NCI-H2107 treated with DMSO at 0.1 percent for 48 hours (cell line): Measurements from ENCODE around the gene SPAST.
"Not testable (repeated sequence)": the region's sequence is repeated elsewhere in the genome, so short reads cannot be mapped to it uniquely, and the experiment has no call there.

Experiments
- DNase-seq: peaks from one replicate; lab custom pipeline; 2025; ENCODE audit not compliant: unreplicated experiment; lab: John Stamatoyannopoulos, UW

SPAST gene, protein sequence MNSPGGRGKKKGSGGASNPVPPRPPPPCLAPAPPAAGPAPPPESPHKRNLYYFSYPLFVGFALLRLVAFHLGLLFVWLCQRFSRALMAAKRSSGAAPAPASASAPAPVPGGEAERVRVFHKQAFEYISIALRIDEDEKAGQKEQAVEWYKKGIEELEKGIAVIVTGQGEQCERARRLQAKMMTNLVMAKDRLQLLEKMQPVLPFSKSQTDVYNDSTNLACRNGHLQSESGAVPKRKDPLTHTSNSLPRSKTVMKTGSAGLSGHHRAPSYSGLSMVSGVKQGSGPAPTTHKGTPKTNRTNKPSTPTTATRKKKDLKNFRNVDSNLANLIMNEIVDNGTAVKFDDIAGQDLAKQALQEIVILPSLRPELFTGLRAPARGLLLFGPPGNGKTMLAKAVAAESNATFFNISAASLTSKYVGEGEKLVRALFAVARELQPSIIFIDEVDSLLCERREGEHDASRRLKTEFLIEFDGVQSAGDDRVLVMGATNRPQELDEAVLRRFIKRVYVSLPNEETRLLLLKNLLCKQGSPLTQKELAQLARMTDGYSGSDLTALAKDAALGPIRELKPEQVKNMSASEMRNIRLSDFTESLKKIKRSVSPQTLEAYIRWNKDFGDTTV

DNA sequence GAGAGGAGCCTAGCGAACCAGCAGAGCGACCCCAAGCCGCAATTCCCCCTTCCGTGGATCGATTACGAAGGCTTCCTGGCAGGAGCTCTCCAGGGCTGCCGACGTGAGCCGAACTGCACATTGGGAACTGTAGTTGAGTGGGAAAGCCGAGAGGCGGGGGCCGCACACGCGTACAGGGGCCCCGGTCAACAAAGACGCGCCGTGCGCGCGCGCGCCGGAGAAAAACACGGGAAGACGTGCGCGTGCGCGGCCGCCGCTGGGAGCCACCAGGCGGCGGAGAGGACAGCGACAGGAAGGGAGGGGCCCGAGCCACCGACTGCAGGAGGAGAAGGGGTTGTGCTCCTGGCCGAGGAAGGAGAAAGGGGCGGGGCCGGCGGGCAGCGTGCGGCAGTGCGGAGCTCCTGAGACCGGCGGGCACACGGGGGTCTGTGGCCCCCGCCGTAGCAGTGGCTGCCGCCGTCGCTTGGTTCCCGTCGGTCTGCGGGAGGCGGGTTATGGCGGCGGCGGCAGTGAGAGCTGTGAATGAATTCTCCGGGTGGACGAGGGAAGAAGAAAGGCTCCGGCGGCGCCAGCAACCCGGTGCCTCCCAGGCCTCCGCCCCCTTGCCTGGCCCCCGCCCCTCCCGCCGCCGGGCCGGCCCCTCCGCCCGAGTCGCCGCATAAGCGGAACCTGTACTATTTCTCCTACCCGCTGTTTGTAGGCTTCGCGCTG lies at the start of gene SPAST:
SPAST (plus strand) TSS at position 247 of the 711 bp plus-strand sequence; CDS start at position 523, 276 bp downstream.
- peak; percentile 95 for DNase-seq

DNA sequence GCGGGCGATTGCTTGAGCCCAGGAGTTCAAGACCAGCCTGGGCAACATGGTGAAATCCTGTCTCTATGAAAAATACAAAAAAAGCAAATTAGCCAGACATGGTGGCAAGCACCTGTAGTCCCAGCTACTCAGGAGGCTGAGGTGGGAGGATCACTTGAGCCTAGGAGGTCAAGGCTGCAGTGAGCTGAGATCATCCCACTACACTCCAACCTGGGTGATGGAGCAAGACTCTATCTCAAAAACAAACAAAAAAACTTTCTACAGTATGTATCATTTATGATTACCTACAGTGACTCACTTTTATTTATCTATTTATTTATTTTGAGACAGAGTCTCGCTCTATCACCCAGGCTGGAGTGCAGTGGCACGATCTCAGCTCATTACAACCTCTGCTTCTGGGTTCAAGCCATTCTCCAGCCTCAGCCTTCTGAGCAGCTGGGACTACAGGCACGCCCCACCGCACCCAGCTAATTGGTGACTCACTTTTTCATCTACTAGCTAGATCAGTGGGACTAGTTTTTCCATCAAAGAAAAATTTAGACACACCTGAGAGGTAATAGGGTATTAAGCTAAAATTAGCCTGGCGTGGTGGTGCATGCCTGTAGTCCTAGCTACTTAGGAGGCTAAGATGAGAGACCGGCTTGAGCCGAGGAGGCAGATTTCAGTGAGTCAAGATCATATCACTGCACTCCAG lies 44.4 kb upstream of the SPAST start:
- not testable (repeated sequence) for DNase-seq

DNA sequence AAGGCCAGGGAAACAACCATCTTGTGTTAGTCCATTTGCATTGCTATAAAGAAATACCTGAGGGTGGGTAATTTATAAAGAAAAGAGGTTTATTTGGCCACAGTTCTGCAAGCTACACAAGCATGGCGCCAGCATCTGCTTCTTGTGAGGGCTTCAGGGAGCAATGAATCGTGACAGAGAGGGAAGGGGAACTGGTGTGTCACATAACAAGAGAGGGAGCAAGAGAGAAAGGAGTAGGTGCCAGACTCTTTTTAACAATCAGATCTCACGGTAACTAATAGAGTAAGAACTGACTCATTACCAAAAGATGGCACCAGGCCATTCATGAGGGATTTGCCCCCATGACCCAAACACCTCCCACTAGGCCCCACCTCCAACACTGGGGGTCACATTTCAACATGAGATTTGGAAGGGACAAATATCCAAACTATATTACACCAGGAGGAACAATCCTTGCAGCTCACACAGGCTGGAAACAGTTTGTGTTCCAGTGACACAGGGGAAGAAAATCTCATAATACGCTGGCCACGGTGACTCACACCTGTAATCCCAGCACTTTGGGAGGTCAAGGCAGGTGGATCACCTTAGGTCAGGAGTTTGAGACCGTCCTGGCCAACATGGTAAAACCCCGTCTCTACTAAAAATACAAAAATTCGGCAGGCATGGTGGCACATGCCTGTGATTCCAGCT lies 29.0 kb upstream of the SPAST start:
- not testable (repeated sequence) for DNase-seq

DNA sequence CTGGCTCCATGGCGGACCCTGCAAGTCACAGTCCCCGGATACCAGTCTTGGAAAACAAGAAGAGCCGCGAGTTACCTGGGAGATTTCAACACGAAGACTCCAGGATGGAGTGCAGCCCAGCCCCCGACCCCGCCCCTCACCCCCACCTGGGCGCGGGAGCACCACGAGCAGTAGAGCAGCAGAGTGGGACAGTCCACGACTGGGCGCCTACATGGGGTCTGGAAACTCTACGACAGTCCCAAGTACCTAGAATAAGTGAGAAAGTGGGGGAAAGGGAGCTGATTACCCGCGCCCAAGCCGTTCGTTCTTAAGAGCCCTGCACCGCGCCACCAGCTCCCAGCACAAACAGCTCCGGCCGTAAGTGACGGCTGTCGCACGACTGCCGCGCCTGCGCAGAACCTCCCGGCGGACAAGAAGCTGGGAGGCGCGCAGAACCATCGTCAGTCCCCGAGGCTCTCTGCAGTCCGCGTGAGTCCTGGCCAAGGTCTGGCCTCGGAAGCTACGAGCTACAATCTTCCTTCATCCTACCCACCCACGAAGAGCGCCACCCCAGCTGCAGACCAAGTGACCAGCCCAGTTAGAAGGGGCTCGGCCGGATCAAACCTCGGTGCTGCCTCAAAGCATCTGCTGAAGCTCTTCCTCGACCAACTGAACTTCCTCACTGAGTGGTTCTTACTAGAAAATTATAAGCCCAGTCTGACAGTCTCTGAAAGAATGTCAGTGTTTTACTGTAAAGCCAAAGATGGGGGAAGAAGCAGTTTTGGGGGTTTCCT lies 23.7 kb upstream of the SPAST start, which contains the start of gene DPY30:
DPY30 (minus strand) TSS at position 359 of the 773 bp plus-strand sequence; CDS start at position 10, 349 bp downstream.
- peak; percentile 77 for DNase-seq

DNA sequence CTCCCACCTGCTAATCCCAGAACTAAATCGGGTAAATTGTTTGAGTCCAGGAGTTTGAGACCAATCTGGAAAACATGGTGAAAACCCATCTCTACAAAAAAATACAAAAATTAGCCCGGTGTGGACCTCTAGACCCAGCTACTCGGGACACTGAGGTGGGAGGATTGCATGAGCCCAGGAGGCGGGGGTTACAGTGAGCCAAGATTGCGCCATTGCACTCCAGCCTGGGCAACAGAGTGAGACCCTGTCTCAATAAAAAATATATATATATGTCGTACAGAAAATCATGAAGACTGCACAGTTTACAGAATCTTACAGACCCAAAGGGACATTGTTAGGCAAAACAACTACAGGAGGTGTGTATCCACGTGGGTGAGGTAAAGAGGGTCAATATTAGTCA lies 19.8 kb upstream of the SPAST start:
- DNase-seq = no peak

DNA sequence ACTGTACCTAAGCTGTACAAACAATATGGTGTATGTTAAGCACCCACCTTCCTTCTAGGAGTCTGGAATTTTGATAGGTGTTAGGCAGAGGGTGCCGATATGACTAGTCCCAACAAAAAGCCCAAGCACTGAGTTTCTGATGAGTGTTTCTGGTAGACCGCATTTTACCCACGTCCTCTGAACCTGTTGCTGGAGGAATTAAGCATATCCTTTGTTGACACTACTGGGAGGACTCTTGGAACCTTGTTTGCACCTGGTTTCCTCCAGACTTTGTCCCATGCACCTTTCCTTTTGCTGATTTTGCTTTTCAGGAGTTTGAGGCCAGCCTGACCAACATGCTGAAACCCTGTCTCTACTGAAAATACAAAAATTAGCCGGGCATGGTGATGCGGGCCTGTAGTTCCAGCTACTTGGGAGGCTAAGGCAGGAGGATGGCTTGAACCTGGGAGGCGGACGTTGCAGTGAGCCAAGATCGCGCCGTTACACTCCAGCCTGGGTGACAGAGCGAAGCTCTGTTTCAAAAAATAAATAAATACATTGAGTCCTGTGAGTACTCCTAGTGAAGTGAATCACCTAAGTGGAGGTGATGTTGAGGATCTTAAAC lies 11.4 kb upstream of the SPAST start:
- no peak for DNase-seq

DNA sequence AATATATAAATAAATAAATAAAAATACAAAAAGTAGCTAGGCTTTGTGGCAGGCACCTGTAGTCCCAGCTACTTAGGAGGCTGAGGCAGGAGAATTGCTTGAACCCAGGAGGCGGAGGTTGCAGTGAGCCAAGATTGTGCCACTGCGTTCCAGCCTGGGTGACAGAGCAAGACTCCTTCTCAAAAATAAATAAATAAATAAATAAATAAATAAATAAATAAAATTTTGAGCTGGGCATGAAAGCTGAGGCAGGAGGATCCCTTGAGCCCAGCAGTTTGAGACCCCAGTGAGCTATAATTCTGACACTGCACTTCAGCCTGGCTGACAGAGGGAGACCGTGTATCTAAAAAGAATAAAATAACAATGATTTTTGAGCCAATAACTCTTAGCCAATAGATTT lies 8.8 kb upstream of the SPAST start:
- DNase-seq = not testable (repeated sequence)

DNA sequence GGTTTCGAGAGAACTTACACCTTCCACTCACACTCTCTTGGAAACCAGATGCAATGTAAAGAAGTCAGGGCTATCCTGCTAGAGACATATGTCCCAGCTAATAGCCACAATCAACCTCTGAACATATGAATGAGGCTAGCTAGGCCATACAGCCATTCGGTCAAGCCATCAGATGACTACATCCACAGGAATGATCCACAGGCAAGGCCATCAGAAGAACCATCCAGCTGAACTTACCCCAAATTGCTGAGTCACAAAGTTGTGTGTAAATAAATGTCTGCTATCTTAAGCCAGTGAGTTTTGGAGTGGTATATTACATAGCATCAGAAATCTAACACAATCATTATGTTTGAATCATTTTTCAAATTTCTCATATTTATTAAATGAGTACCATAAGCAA lies 5.2 kb upstream of the SPAST start:
- DNase-seq = no peak

DNA sequence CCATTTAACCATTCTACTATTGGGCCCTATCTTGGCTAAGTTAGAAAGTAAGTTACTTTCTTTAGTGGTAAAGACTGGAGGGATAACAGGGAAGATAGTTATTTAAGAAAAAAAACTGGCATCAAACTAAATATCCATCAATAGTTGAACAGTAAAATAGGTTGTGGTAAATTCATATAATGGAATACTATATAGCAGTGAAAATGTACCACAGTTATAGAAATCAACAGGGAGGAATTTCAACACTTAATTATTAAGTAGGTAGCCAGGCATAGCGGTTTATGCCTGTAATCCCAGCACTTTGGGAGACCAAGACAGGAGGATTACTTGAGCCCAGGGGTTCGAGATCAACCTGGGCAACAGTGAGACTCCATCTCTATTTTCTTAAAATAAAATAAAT lies 3.1 kb upstream of the SPAST start:
- DNase-seq = no peak

DNA sequence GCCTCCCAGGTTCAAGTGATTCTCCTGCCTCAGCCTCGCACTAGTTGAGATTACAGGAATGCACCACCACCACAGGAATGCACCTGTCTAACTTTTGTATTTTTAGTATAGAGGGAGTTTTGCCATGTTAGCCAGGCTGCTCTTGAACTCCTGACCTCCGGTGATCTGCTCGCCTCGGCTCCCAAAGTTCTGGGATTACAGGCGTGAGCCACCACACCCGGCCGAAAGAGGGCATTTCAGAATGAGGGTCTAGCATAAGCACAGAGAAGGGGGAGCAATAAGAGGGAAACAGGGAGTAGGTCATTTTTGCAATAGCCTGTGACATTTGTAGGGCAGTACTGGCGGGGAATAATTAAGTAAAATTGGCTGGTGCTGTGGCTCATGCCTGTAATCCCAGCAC lies 1.9 kb upstream of the SPAST start:
- DNase-seq = no peak

DNA sequence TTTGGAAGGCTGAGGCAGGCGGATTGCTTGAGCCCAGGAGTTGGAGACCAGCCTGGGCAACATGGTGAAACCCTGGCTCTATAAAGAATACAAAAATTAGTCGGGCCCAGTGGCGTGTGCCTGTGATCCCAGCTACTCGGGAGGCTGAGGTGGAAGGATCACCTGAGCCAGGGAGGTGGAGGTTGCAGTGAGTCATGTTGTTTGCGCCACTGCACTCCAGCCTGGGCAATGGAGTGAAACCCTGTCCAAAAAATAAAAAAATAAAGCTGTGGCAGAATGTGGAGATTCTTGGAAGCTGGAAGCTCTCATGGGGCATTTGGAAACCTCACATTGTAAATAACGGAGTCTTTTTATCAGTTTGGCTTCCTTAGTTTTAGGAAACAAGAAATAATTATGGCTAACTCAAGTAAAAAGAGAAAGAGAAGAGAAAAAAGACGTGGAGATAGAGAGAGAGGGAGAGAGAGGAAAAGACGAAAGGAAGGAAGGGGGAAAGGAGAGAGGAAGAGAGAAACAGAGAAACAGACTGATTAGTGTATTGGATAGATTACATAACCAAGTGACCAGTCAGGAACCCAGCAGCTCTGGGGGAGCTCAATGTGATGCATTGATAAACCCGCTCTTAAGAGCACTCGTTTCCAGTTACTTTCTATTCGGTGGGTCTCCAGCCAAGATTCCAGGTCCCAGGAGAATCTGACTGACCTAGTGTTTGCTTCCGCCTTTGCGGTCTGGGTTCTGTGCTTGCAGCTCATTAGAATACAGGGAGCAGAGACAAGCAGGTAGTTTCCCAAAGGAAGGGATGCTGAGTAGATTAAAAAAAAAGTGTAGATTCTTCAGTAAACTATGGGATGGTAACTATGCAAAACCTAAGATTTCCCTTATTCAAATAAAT lies 1.1 kb upstream of the SPAST start:
- DNase-seq = peak; percentile 77

DNA sequence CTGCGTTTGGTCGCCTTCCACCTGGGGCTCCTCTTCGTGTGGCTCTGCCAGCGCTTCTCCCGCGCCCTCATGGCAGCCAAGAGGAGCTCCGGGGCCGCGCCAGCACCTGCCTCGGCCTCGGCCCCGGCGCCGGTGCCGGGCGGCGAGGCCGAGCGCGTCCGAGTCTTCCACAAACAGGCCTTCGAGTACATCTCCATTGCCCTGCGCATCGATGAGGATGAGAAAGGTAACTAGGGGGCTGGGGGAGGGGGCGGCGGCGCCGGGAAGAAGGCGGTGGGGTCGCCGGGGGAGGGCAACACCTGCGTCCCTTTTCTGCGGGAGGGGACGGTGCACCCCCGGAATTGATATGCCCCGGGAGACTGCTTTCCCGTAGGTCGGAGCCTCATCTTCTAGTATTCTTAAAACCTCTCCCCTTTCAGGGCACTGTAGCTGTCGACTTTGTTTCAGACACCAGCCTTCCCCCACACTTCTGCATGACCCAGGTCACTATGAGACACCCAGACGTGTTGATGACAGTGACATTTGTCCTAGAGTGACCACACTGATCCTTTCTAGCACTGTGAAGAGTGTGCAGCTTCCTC lies 755 bp downstream of the SPAST start:
- no peak for DNase-seq

DNA sequence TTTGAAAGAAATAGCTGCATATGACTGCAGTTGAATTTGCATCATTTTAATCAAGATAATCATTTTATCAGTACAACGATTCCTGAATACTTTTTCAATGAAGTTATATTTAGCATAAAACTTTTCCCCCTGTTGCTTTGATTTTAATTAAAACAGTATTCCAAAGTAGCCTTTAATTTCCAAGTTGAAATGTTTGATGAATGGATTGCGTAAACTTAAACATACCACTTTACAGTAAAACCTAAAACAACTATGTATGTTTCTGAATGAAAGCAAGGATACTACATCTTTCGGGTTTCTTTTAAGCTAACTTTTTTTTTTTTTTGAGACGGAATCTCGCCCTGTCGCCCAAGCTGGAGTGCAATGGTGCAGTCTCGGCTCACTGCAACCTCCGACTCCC lies 1.4 kb downstream of the SPAST start:
- DNase-seq = no peak

DNA sequence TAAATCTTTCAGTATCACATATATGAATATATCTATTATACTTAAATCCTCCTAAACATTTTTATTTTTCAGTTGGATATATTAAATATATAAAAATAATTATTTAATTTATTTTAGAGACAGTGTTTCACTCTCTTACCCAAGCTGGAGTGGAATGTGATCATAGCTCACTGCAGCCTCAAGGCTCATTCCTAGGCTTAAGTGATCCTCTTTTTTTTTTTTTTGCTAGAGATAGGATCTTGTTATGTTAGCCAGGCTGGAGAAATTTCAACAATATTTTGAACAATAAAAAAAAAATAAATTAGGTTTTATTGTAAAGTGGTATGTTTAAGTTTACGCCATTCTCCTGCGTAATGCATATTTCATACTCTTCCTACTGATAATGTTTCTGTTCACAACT lies 4.2 kb downstream of the SPAST start:
- DNase-seq = no peak

DNA sequence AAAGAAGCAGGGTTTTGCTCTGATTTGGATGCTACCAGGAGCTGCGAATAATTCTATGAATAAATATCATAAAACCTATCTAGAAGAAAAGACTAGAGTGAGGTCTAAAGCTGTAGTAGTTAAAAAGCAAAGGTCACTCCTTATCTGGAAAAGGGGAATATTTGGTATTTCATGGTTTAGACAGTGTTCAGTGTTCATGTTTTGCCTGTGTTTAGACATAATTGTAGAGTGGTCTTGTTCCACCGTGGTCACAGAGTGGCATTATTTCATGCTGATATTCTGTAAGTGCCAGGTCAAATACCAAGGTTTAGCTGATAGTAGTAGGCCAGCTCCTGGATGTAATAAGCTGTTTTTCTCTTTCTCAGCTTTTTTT lies 10.8 kb downstream of the SPAST start:
- no peak for DNase-seq

DNA sequence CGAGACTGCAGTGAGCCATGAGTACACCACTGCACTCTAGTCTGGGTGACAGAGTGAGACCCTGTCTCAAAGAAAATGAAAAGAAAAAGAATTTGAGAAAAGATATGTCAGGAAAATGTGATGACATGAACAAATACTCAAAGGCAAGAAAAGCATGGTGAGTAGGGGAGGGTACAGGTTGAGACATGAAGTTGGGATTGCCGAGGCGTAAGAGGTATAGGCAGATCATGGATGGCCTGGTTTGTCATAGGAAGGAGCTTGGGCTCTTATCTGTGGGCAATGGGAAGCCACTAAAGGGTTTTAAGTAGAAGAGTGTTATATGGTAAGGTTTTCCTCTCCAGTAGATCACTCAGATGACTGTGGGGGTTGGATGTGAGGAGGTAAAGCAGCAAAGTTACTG lies 32.3 kb downstream of the SPAST start:
- DNase-seq = no peak

DNA sequence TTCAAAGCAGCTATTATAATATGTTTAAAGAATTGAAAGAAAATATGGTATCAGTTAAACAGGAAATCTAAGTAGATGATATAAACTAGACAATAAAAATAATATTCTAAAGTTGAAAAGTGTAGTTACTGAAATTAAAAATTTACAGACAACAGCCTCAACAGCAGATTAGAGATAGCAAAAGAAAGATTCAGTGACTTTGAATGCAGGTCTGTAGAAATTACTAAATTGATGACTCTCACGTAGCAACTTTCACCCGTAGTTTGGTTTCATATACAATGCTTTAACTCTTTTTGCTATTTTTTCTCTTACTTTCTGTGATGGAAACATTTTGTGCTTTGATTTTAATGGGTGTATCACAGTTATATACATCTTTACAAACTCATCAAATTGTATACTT lies 44.8 kb downstream of the SPAST start:
- no peak for DNase-seq

DNA sequence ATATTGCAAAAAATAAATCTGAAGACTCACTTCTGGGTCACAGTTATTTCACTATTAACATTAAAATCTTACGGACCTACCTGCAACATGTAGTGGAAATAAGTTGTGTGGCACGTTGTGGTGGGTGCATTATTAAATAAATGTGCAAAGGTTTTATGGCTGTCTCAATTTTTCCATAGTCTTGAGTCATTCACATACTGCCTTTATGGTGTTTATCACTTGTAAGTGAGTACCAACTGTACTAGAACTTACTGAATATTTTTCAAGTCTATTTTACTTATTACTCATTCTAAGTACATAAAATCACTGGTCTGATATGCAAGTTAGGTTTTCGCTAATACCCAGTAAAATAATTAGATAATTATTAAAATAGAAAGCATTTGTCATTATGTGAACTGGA lies 54.7 kb downstream of the SPAST start:
- no peak for DNase-seq
